CD4-positive, alpha-beta T cell (primary cell): ENCODE data around the gene INPP5D. TPM values are rescaled to one million over a fixed set of nuclear protein-coding genes. Genes with fewer than 3 reads are reported as not detected.

Experiments used
- ATAC-seq: fragments of 200-7000 bp; cut with Tn5 transposase; one replicate; pipeline ENCODE4 v1.10.0; 2022; ENCODE audit warnings: mild to moderate bottlenecking; ENCODE audit not compliant: poor library complexity
- CTCF ChIA-PET: fragments of 350-600 bp; sonication (Branson Sonifier 250); formaldehyde crosslinking; loops from one replicate; lab custom pipeline; 2021; ENCODE audit warnings: antibody characterized with exemption, inconsistent platforms; lab: Charles Lee
- POLR2A ChIA-PET: fragments of 350-600 bp; sonication (Branson Sonifier 250); formaldehyde crosslinking; loops from one replicate; lab custom pipeline; 2021; ENCODE audit warnings: antibody characterized with exemption, inconsistent platforms; lab: Charles Lee
- DNase-seq, 14 experiments: peaks; one replicate each; pipeline ENCODE4 v3.0.0-alpha.2; 2013 to 2020; ENCODE audit warnings: mixed read lengths in 2 of 14
- H3K27ac ChIP-seq, 2 donors: one replicate each; pipeline versions ENCODE4 v1.5.1 to v1.7.0; 2013; ENCODE audit warnings: low read length in 2 of 2, low read depth in 1 of 2, mild to moderate bottlenecking in 1 of 2
- H3K27me3 ChIP-seq, 2 experiments: 1 replicate in 1 of 2; 2 replicates in 1 of 2; pipeline versions ENCODE4 v1.6.1 to v1.7.0; 2013; ENCODE audit warnings: low read length in 2 of 2, control low read depth in 1 of 2, mild to moderate bottlenecking in 1 of 2, moderate library complexity in 1 of 2; ENCODE audit not compliant: insufficient read depth in 2 of 2, control insufficient read depth in 1 of 2
- H3K36me3 ChIP-seq: one replicate; pipeline ENCODE4 v1.6.1; 2013; ENCODE audit warnings: low read length, control low read depth; ENCODE audit not compliant: insufficient read depth
- H3K4me1 ChIP-seq: one replicate; pipeline ENCODE4 v1.6.1; 2013; ENCODE audit warnings: low read length, control low read depth; ENCODE audit not compliant: insufficient read depth
- H3K4me3 ChIP-seq: one replicate; pipeline ENCODE4 v1.5.1; 2013; ENCODE audit warnings: mild to moderate bottlenecking, low read length, moderate library complexity
- H3K9me3 ChIP-seq, 2 experiments: 1 replicate in 1 of 2; 2 replicates in 1 of 2; pipeline versions ENCODE4 v1.6.1 to v1.7.0; 2013; ENCODE audit warnings: low read length in 2 of 2, mild to moderate bottlenecking in 2 of 2, control low read depth in 1 of 2, moderate library complexity in 1 of 2; ENCODE audit not compliant: control insufficient read depth in 1 of 2, insufficient read depth in 1 of 2
- H3K27ac Mint-ChIP-seq: one replicate; pipeline ENCODE4 v1.8.0; 2020; ENCODE audit warnings: mixed read lengths
- H3K27me3 Mint-ChIP-seq: one replicate; pipeline ENCODE4 v1.8.0; 2021; ENCODE audit warnings: mixed read lengths
- H3K36me3 Mint-ChIP-seq: one replicate; pipeline ENCODE4 v1.8.0; 2021; ENCODE audit warnings: low read depth, mixed read lengths
- H3K4me1 Mint-ChIP-seq: one replicate; pipeline ENCODE4 v1.8.0; 2021; ENCODE audit warnings: low read depth, mixed read lengths
- H3K4me3 Mint-ChIP-seq: one replicate; pipeline ENCODE4 v1.8.0; 2020; ENCODE audit warnings: mild to moderate bottlenecking, mixed read lengths
- H3K9me3 Mint-ChIP-seq: one replicate; pipeline ENCODE4 v1.8.0; 2020; ENCODE audit warnings: mixed read lengths
- CTCF ChIP-seq: fragments of 200-600 bp; IDR thresholded peaks from one replicate; pipeline ENCODE4 v1.8.0; 2022; ENCODE audit warnings: antibody characterized with exemption, mild to moderate bottlenecking
- intact Hi-C, 2 experiments: fragments of 100-400 bp; cut with DNase I in 1 of 2; cut with micrococcal nuclease in 1 of 2; formaldehyde crosslinking; loops; one replicate each; pipeline versions ENCODE4 v1.15.1 to v1.9.0; 2023 to 2025; cut with DNase I, micrococcal nuclease
- total RNA-seq, 174 experiments: library from RNA in 2 of 174; stranded (reverse) in 2 of 174; gene quantifications; one replicate each; pipeline ENCODE4 v1.2.3 and lab custom pipeline; 2021 to 2026

INPP5D gene
- total RNA-seq, 2 experiments from 2014 or later: 141 to 154 TPM

- Histone ChIP-seq H3K36me3 (peaks cover 42% of the 10 kb centered on the region), H3K4me3 (peak overlapping the region; percentile 97), H3K4me1 (peaks cover 72% of the 10 kb centered on the region), H3K27ac (peak overlapping the region; percentile 39 to 91), H3K9me3 (no peaks in the 10 kb centered on the region), H3K27me3 (no peaks in the 10 kb centered on the region)
- POLR2A ChIA-PET: interaction anchor here (0.6 to 6.8 kb wide), 3 partner anchors 11 to 18 kb away, joined by 3 to 190 read pairs (median 4); no protein-coding TSS in a partner anchor
- no peaks in the 10 kb centered on the region for H3K9me3 Mint-ChIP-seq
- H3K27ac Mint-ChIP-seq: peak overlapping the region; percentile 95
- peaks cover 74% of the 10 kb centered on the region for H3K36me3 Mint-ChIP-seq
- CTCF ChIA-PET: interaction anchor here (3.0 to 3.6 kb wide), 2 partner anchors 9 to 17 kb away, joined by 7 to 37 read pairs; no protein-coding TSS in a partner anchor
- intact Hi-C loops: loop anchor here (5.0 to 10.0 kb wide), 2 partner anchors 52 to 189 kb away; partner anchors contain the start of gene ATG16L1 (in 1 of the 2)
- peak in 2 of 14 experiments; percentile 25 to 35 for DNase-seq
- no peak for TF ChIP-seq CTCF
- peak overlapping the region; percentile 90 for H3K4me3 Mint-ChIP-seq
- ATAC-seq: no peak
- H3K4me1 Mint-ChIP-seq: peaks cover 65% of the 10 kb centered on the region
- no peaks in the 10 kb centered on the region for H3K27me3 Mint-ChIP-seq
These were observed 2.8 kb downstream of the INPP5D start for GRCh38 chr2:233062946-233063268.

GRCh38 chr2:233063269-233063975 lies 3.3 kb downstream of the INPP5D start:
- Histone ChIP-seq H3K9me3 (no peaks in the 10 kb centered on the region), H3K36me3 (peaks cover 44% of the 10 kb centered on the region), H3K27me3 (no peaks in the 10 kb centered on the region), H3K4me1 (peaks cover 77% of the 10 kb centered on the region), H3K4me3 (peak overlapping the region; percentile 97), H3K27ac (peak overlapping the region; percentile 39 to 91)
- DNase-seq (peak in 3 of 14 experiments; percentile 48 to 64 (median 52)), ATAC-seq (no peak)
- CTCF ChIA-PET: interaction anchor here (3.0 kb wide), 1 partner anchor 9 kb away, joined by 7 read pairs; no protein-coding TSS in a partner anchor
- intact Hi-C loops: loop anchor here (5.0 to 10.0 kb wide), 2 partner anchors 51 to 189 kb away; partner anchors contain the start of gene ATG16L1 (in 1 of the 2)
- Mint-ChIP-seq H3K9me3 (no peaks in the 10 kb centered on the region), H3K27ac (peak overlapping the region; percentile 95), H3K27me3 (no peaks in the 10 kb centered on the region), H3K4me1 (peaks cover 64% of the 10 kb centered on the region), H3K4me3 (peak overlapping the region; percentile 90), H3K36me3 (peaks cover 74% of the 10 kb centered on the region)
- TF ChIP-seq CTCF: no peak
- POLR2A ChIA-PET: interaction anchor here (0.6 to 6.8 kb wide), 4 partner anchors 11 to 36 kb away, joined by 3 to 190 read pairs (median 4); no protein-coding TSS in a partner anchor

GRCh38 chr2:233063976-233064411 lies 3.9 kb downstream of the INPP5D start:
- no peak for TF ChIP-seq CTCF
- Mint-ChIP-seq H3K36me3 (peaks cover 74% of the 10 kb centered on the region), H3K27ac (peak overlapping the region; percentile 95), H3K27me3 (no peaks in the 10 kb centered on the region), H3K4me3 (peak overlapping the region; percentile 90), H3K9me3 (no peaks in the 10 kb centered on the region), H3K4me1 (peaks cover 67% of the 10 kb centered on the region)
- Histone ChIP-seq H3K36me3 (peaks cover 48% of the 10 kb centered on the region), H3K9me3 (no peaks in the 10 kb centered on the region), H3K27ac (peak overlapping the region; percentile 29 to 39), H3K4me3 (peak overlapping the region; percentile 97), H3K27me3 (no peaks in the 10 kb centered on the region), H3K4me1 (peaks cover 80% of the 10 kb centered on the region)
- CTCF ChIA-PET: interaction anchor here (3.0 kb wide), 1 partner anchor 10 kb away, joined by 7 read pairs; no protein-coding TSS in a partner anchor
- POLR2A ChIA-PET: interaction anchor here (1.0 to 6.8 kb wide), 3 partner anchors 10 to 36 kb away, joined by 3 to 190 read pairs (median 3); no protein-coding TSS in a partner anchor
- no peak for ATAC-seq
- intact Hi-C loops: loop anchor here (5.0 to 10.0 kb wide), 2 partner anchors 51 to 188 kb away; partner anchors contain the start of gene ATG16L1 (in 1 of the 2)
- DNase-seq: no peak
